ENCODE measurements around the gene AP2M1. TPM values are rescaled to one million over a fixed set of nuclear protein-coding genes. Genes with fewer than 3 reads are reported as not detected.
"Not testable (repeated sequence)": the region's sequence is repeated elsewhere in the genome, so short reads cannot be mapped to it uniquely, and the experiment has no call there.

Gene AP2M1
- total RNA-seq, 4 donors from 2014 or later: 109 to 168 (median 122) TPM

DNA sequence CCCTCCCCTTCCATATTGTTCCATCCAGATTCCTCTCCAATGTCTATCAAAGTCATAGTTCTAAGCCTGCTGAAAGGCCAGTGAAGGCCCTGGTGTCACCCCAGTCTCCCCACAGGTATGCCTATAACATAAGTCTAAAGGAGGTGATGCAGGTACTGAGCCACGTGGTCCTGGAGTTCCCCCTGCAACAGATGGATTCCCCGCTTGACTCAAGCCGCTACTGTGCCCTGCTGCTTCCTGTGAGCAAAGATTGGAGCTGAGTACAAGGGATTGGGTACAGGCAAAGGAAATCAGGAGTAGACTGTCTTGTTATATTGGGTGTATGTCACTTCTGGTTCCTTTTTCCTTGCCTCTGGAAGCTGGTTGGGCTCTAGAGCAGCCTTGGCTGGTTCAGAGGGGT is 31.3 kb upstream of the AP2M1 start:
- no peak for TF ChIP-seq POLR2A (IDR thresholded peaks at IDR 0.05)
- TF ChIP-seq, protein P1, sequence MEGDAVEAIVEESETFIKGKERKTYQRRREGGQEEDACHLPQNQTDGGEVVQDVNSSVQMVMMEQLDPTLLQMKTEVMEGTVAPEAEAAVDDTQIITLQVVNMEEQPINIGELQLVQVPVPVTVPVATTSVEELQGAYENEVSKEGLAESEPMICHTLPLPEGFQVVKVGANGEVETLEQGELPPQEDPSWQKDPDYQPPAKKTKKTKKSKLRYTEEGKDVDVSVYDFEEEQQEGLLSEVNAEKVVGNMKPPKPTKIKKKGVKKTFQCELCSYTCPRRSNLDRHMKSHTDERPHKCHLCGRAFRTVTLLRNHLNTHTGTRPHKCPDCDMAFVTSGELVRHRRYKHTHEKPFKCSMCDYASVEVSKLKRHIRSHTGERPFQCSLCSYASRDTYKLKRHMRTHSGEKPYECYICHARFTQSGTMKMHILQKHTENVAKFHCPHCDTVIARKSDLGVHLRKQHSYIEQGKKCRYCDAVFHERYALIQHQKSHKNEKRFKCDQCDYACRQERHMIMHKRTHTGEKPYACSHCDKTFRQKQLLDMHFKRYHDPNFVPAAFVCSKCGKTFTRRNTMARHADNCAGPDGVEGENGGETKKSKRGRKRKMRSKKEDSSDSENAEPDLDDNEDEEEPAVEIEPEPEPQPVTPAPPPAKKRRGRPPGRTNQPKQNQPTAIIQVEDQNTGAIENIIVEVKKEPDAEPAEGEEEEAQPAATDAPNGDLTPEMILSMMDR (IDR thresholded peaks at IDR 0.05): no peak
- no peak for DNase-seq (ENCODE audit: low spot score in 2 of 2)
- intact Hi-C loops (cut with DNase I; ENCODE audit: low total_unique reads): loop anchor here (5.0 kb wide), 1 partner anchor 99 kb away; no protein-coding TSS in a partner anchor
- 92 to 93% methylated on average over 3 of the region's 3 CpGs for WGBS, 2 donors
- no peak overlapping the region for H3K4me3 ChIP-seq (ENCODE audit: low read depth, poor library complexity, severe bottlenecking)

DNA sequence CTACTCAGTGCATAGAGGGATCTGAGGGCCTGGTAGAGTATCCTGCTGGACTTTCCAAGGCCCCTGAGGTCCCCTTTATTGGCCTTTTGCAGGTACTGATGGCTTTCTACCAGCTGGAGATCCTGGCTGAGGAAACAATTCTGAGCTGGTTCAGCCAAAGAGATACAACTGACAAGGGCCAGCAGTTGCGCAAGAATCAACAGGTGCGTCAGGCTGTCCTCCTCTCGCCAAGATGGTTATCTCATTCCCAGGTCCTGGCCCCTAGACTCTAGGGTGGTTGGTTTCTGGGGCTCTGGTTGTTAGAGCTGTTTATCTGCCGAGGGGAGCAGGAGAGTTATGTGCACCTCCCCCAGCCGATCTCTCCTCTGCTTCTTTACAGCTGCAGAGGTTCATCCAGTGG is 30.1 kb upstream of the AP2M1 start:
- no peak overlapping the region for H3K4me3 ChIP-seq (ENCODE audit: low read depth, poor library complexity, severe bottlenecking)
- TF ChIP-seq, protein P1 (IDR thresholded peaks at IDR 0.05): no peak
- WGBS, 2 donors: 54 to 80% methylated on average over 3 to 5 of the region's 5 CpGs
- intact Hi-C loops (cut with DNase I; ENCODE audit: low total_unique reads): loop anchor here (5.0 kb wide), 1 partner anchor 98 kb away; no protein-coding TSS in a partner anchor
- no peak for DNase-seq (ENCODE audit: low spot score in 2 of 2)

- intact Hi-C loops (cut with DNase I; ENCODE audit: low total_unique reads): no loop called here
- TF ChIP-seq POLR2A (IDR thresholded peaks at IDR 0.05): no peak
- TF ChIP-seq, protein P1 (IDR thresholded peaks at IDR 0.05): no peak
- no peak overlapping the region for H3K4me3 ChIP-seq (ENCODE audit: low read depth, poor library complexity, severe bottlenecking)
- WGBS, 2 donors: 22 to 24% methylated on average over 4 of the region's 4 CpGs
- no peak for DNase-seq (ENCODE audit: low spot score in 2 of 2)
Observed at GRCh38 chr3:184145111-184145524, 29.5 kb upstream of the AP2M1 start.

DNA sequence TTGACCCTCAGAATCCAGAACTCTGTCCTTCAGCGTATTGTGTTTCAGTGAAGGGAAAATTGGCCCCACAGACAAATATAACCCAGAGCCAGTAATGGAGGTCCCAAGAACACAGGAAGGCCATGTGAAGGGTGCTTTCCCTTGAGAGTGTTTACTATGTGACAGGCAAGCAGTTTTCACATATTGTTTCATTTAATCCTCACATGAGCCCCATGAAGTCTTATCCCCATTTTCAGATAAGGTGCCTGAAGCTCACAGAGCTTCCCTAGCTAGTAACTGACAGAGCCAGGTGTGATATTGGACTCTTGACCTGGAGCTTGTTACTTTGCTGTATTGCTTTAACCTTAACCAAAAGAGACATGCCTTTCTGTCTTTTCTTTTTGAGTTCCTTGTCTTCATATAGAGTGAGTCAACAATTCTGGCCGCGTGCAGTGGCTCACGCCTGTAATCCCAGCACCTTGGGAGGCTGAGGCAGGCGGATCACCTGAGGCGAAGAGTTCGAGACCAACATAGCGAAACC is 28.8 kb upstream of the AP2M1 start:
- no peak overlapping the region for H3K4me3 ChIP-seq (ENCODE audit: low read depth, poor library complexity, severe bottlenecking)
- TF ChIP-seq, protein P1 (IDR thresholded peaks at IDR 0.05): no peak
- no peak for TF ChIP-seq POLR2A (IDR thresholded peaks at IDR 0.05)
- DNase-seq (ENCODE audit: low spot score in 2 of 2): no peak
- intact Hi-C loops (cut with DNase I; ENCODE audit: low total_unique reads): no loop called here
- 85 to 95% methylated on average over 8 of the region's 8 CpGs for WGBS, 2 donors

DNA sequence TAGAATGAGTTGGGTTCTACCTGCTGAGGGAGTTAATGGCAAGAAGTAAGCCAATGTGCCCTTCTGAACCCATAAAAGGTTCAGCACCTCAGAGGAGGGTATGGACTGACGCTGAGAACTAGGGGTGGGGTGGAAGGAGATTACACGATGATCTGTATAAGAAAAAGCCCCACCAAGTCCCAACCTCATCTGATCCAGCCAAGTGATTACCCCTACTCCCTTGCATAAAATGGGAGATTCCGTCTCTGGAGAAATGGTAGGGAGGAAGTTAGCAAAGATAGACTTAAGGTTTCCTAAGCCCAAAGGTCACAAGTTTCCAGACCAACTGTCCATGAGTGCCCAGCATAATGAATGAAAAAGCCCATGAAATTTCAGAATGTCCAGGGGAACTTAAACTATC is 26.6 kb upstream of the AP2M1 start:
- H3K4me3 ChIP-seq (ENCODE audit: low read depth, poor library complexity, severe bottlenecking): no peak overlapping the region
- no peak for DNase-seq (ENCODE audit: low spot score in 2 of 2)
- TF ChIP-seq, protein P1 (IDR thresholded peaks at IDR 0.05): no peak
- TF ChIP-seq POLR2A (IDR thresholded peaks at IDR 0.05): no peak
- WGBS, 2 donors: 80 to 89% methylated on average over 3 of the region's 3 CpGs
- intact Hi-C loops (cut with DNase I; ENCODE audit: low total_unique reads): no loop called here

- intact Hi-C loops (cut with DNase I; ENCODE audit: low total_unique reads): no loop called here
- no peak for DNase-seq (ENCODE audit: low spot score in 2 of 2)
Observed at GRCh38 chr3:184149123-184149522, 25.5 kb upstream of the AP2M1 start.

DNA sequence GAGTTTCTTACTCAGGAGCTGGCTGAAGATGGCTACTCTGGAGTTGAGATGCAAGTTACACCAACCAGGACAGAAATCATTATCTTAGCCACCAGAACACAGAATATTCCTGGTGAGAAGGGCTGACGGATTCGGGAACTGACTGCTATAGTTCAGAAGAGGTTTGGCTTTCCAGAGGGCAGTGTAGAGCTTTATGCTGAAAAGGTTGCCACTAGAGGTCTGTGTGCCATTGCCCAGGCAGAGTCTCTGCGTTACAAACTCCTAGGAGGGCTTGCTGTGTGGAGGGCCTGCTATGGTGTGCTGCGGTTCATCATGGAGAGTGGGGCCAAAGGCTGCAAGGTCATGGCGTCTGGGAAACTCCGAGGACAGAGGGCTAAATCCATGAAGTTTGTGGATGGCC is 24.9 kb upstream of the AP2M1 start:
- DNase-seq (ENCODE audit: low spot score in 2 of 2); H3K4me3 ChIP-seq (ENCODE audit: low read depth, poor library complexity, severe bottlenecking); intact Hi-C loops (cut with DNase I; ENCODE audit: low total_unique reads): not testable (repeated sequence)
- 78 to 86% methylated on average over 6 of the region's 6 CpGs for WGBS, 2 donors

More at GRCh38 chr3:184149123-184149522, 25.5 kb upstream of the AP2M1 start:
- TF ChIP-seq, protein P1 (IDR thresholded peaks at IDR 0.05): no peak
- WGBS, 2 donors: 90 to 94% methylated on average over 6 of the region's 6 CpGs
- no peak overlapping the region for H3K4me3 ChIP-seq (ENCODE audit: low read depth, poor library complexity, severe bottlenecking)
